HEK293T (cell line): ENCODE results near the gene ERBB4.

Experiments used
- BHLHE40 ChIP-seq: fragments of 450-650 bp; IDR thresholded peaks from 2 replicates; pipeline ENCODE4 v1.6.1; 2016; ENCODE audit warnings: mild to moderate bottlenecking, moderate library complexity, borderline replicate concordance
- CTBP1 ChIP-seq: fragments of 450-650 bp; IDR thresholded peaks from 2 replicates; pipeline ENCODE4 v1.6.1; 2016; ENCODE audit warnings: borderline replicate concordance
- FOXA1 ChIP-seq: fragments of 450-650 bp; IDR thresholded peaks from 2 replicates; pipeline ENCODE4 v1.6.1; 2016; ENCODE audit warnings: mild to moderate bottlenecking
- FOXK2 ChIP-seq: fragments of 450-650 bp; IDR thresholded peaks from 2 replicates; pipeline ENCODE4 v1.6.1; 2016; ENCODE audit warnings: mild to moderate bottlenecking
- FOXM1 ChIP-seq: fragments of 450-650 bp; IDR thresholded peaks from 2 replicates; pipeline ENCODE4 v1.6.1; 2017; ENCODE audit warnings: mild to moderate bottlenecking, borderline replicate concordance
- HDGF ChIP-seq: fragments of 450-650 bp; IDR thresholded peaks from 2 replicates; pipeline ENCODE4 v1.6.1; 2017; ENCODE audit warnings: antibody characterized with exemption, borderline replicate concordance
- LEF1 ChIP-seq: fragments of 450-650 bp; IDR thresholded peaks from 2 replicates; pipeline ENCODE4 v1.6.1; 2017; ENCODE audit warnings: mild to moderate bottlenecking, borderline replicate concordance
- NFRKB ChIP-seq: fragments of 450-650 bp; IDR thresholded peaks from 2 replicates; pipeline ENCODE4 v1.6.1; 2016; ENCODE audit warnings: mild to moderate bottlenecking, moderate library complexity
- SP1 ChIP-seq: fragments of 450-650 bp; IDR thresholded peaks from 2 replicates; pipeline ENCODE4 v1.6.1; 2017
- SUZ12 ChIP-seq: fragments of 450-650 bp; IDR thresholded peaks from 2 replicates; pipeline ENCODE4 v1.6.1; 2016; ENCODE audit warnings: mild to moderate bottlenecking
- TARDBP ChIP-seq: fragments of 450-650 bp; IDR thresholded peaks from 2 replicates; pipeline ENCODE4 v1.6.1; 2016
- ZNF384 ChIP-seq: fragments of 450-650 bp; IDR thresholded peaks from 2 replicates; pipeline ENCODE4 v1.6.1; 2016
- TF ChIP-seq, protein P1 (sequence below): fragments of 450-650 bp; IDR thresholded peaks from 2 replicates; pipeline ENCODE4 v1.6.1; 2016

DNA sequence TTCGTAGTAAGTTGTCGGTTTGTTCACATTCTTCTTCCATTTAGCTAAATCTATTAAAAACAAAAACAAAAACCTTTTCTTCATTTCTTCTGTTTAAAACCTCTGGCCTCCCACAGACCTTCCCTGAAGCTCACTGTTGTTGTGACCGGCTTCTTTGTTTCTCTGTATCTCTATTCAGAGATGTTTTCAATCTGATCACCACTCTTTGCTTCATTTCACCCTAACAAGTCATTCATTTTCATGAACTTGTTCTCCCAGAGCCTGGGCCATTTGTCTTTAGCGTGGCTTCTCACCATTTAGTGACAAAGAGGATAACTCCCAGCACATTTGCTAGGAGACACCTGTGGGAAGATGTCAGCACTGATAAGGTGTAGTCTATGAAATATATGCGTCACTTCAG, 794.2 kb downstream of the ERBB4 start:
- TF ChIP-seq NFRKB = no peak
- TF ChIP-seq SP1 = no peak
- no peak for TF ChIP-seq SUZ12
- TF ChIP-seq FOXK2 = no peak
- TF ChIP-seq TARDBP = no peak
- no peak for TF ChIP-seq LEF1
- TF ChIP-seq, protein P1, sequence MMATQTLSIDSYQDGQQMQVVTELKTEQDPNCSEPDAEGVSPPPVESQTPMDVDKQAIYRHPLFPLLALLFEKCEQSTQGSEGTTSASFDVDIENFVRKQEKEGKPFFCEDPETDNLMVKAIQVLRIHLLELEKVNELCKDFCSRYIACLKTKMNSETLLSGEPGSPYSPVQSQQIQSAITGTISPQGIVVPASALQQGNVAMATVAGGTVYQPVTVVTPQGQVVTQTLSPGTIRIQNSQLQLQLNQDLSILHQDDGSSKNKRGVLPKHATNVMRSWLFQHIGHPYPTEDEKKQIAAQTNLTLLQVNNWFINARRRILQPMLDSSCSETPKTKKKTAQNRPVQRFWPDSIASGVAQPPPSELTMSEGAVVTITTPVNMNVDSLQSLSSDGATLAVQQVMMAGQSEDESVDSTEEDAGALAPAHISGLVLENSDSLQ = no peak
- no peak for TF ChIP-seq CTBP1
- no peak for TF ChIP-seq ZNF384
- TF ChIP-seq BHLHE40 = no peak
- no peak for TF ChIP-seq HDGF
- no peak for TF ChIP-seq FOXM1
- no peak for TF ChIP-seq FOXA1
